ENCODE results near the gene PBX1.
A peak's percentile ranks its signal among the peaks of the same experiment; 100 is the strongest.

PBX1 gene

DNA sequence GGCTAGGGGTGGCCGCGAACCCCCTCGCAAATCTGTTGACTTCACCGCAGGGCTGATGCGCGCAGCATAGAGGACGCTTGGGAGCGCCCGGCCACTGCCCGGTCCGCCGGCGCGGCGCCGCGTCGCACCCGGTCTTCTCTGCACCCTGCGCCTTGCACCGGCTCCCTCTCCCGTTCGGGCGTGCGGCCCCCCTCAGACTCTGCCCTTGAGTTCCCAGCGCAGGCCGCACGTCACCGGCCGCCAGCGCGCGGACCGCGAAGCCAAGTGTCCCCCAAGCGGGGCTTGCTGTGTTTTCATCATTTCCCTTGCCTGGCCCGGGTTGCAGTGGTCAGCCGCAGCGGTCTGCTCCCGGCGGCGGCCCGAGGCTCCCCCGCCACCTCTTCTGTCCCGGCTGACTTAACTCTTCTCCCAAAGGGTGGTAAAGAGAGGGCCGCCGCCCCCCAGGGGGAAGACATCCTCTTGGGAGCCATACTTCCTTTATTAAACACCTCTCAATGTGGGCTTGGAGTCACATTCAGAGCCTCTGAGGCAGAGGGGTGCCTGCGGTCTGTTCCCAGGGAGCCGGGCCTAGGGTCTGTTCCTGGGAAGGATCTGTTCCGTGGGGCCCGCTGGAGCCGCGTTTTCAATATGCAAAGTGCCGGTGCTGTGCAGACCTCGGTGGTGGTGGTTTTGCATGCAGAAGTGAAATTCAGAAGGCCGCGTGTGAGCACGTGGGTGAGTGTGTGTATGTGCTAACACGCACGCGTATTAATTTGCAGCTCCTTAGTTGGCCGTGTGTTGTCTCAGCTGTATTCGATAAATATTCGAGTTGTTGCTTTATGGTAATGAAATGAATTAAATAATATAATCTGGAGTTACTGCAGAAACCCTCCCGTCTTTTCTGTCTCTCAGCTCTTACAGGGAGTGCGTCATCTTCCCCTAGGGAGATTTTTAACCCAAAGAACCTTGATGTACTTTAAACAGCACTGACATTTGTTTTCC is 17.6 kb downstream of the PBX1 start:
- H3K27ac ChIP-seq (replicated peaks; ENCODE audit: low read length): no peak overlapping the region
- H3K79me1 ChIP-seq (ENCODE audit: low read depth, low read length): peaks cover 3% of the 10 kb centered on the region
- H4K91ac ChIP-seq (ENCODE audit: low read depth, low read length, poor library complexity): peak overlapping the region; percentile 19
- peak overlapping the region; percentile 82 for H3K9ac ChIP-seq (ENCODE audit: low read depth, low read length, poor library complexity)
- H3K18ac ChIP-seq (ENCODE audit: low read length): peak overlapping the region; percentile 94
- H3K4me2 ChIP-seq (ENCODE audit: insufficient read depth, low read length, poor library complexity, severe bottlenecking): peak overlapping the region; percentile 56
- no peak overlapping the region for H2AFZ ChIP-seq (ENCODE audit: low read length)
- peak overlapping the region; percentile 2 for H2BK5ac ChIP-seq (ENCODE audit: low read length)
- H4K8ac ChIP-seq (ENCODE audit: low read depth, low read length): no peak overlapping the region
- no peaks in the 10 kb centered on the region for H3K27me3 ChIP-seq (ENCODE audit: control insufficient read depth in 3 of 3, insufficient read depth in 3 of 3, low read depth in 1 of 3, low read length in 3 of 3)
- no peak for DNase-seq (ENCODE audit: low spot score)
- H3K4me3 ChIP-seq (ENCODE audit: low read length in 2 of 2): no peak overlapping the region
- peaks cover 10 to 24% of the 10 kb centered on the region in 2 donors for H3K4me1 ChIP-seq (ENCODE audit: control insufficient read depth in 2 of 2, insufficient read depth in 1 of 2, low read depth in 1 of 2, low read length in 2 of 2)
- WGBS, 2 donors (ENCODE audit: extremely low coverage in 2 of 2, insufficient read length in 2 of 2, insufficient replicate concordance in 1 of 2): no CpG with 5 or more reads among the region's 66 CpGs
- H3K36me3 ChIP-seq (replicated peaks in 1 of 2; ENCODE audit: control insufficient read depth in 2 of 2, insufficient read depth in 2 of 2, low read length in 2 of 2): peaks cover 3 to 63% of the 10 kb centered on the region in 2 donors
- H2AK5ac ChIP-seq (ENCODE audit: low read depth, low read length): no peak overlapping the region
- peak overlapping the region; percentile 86 for H3K4ac ChIP-seq (ENCODE audit: low read length)
- no peak overlapping the region for H2BK15ac ChIP-seq (ENCODE audit: low read length)
- H3K9me3 ChIP-seq (replicated peaks in 1 of 2; ENCODE audit: control insufficient read depth in 2 of 2, insufficient read depth in 1 of 2, low read depth in 1 of 2, low read length in 2 of 2): peaks cover 0 to 3% of the 10 kb centered on the region in 2 donors
- no peak overlapping the region for H2BK12ac ChIP-seq (ENCODE audit: low read length)
- H2BK120ac ChIP-seq (ENCODE audit: low read depth, low read length): no peak overlapping the region
- H3K23ac ChIP-seq (ENCODE audit: low read depth, low read length, poor library complexity): no peak overlapping the region
- no peak overlapping the region for H3K14ac ChIP-seq (ENCODE audit: low read length)

DNA sequence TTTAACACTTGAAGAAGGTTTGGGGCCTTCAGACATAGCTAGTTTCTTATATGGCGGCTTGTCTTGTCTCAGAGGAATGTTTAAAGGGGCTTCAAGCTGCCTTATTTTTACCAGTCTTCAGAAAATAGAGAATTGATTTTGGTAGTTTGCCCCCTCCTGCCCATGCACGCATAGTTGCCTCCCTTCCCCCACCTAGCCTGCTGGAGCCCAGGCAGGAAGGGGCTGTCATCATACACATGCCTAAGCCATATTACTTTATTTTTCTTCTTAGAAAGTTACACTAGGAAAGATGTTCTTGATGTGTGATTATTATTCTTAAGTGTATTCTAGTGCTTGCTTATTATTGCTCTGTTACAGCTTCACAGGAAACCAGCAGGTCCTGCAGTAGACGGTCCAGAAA is 18.3 kb downstream of the PBX1 start:
- no peak overlapping the region for H3K27ac ChIP-seq (replicated peaks; ENCODE audit: low read length)
- no peaks in the 10 kb centered on the region for H3K27me3 ChIP-seq (ENCODE audit: control insufficient read depth in 3 of 3, insufficient read depth in 3 of 3, low read depth in 1 of 3, low read length in 3 of 3)
- H2BK15ac ChIP-seq (ENCODE audit: low read length): no peak overlapping the region
- H3K79me1 ChIP-seq (ENCODE audit: low read depth, low read length): peaks cover 3% of the 10 kb centered on the region
- H3K9me3 ChIP-seq (replicated peaks in 1 of 2; ENCODE audit: control insufficient read depth in 2 of 2, insufficient read depth in 1 of 2, low read depth in 1 of 2, low read length in 2 of 2): peaks cover 0 to 3% of the 10 kb centered on the region in 2 donors
- no peak overlapping the region for H3K4me3 ChIP-seq (ENCODE audit: low read length in 2 of 2)
- no peak overlapping the region for H3K9ac ChIP-seq (ENCODE audit: low read depth, low read length, poor library complexity)
- no peak overlapping the region for H2BK120ac ChIP-seq (ENCODE audit: low read depth, low read length)
- no peak for DNase-seq (ENCODE audit: low spot score)
- no CpG with 5 or more reads among the region's 3 CpGs for WGBS, 2 donors (ENCODE audit: extremely low coverage in 2 of 2, insufficient read length in 2 of 2, insufficient replicate concordance in 1 of 2)
- H2AK5ac ChIP-seq (ENCODE audit: low read depth, low read length): no peak overlapping the region
- H4K91ac ChIP-seq (ENCODE audit: low read depth, low read length, poor library complexity): no peak overlapping the region
- no peak overlapping the region for H3K18ac ChIP-seq (ENCODE audit: low read length)
- no peak overlapping the region for H2BK5ac ChIP-seq (ENCODE audit: low read length)
- H2AFZ ChIP-seq (ENCODE audit: low read length): no peak overlapping the region
- H3K14ac ChIP-seq (ENCODE audit: low read length): no peak overlapping the region
- no peak overlapping the region for H3K4me2 ChIP-seq (ENCODE audit: insufficient read depth, low read length, poor library complexity, severe bottlenecking)
- no peak overlapping the region for H3K4ac ChIP-seq (ENCODE audit: low read length)
- peaks cover 10 to 24% of the 10 kb centered on the region in 2 donors for H3K4me1 ChIP-seq (ENCODE audit: control insufficient read depth in 2 of 2, insufficient read depth in 1 of 2, low read depth in 1 of 2, low read length in 2 of 2)
- no peak overlapping the region for H2BK12ac ChIP-seq (ENCODE audit: low read length)
- H3K36me3 ChIP-seq (replicated peaks in 1 of 2; ENCODE audit: control insufficient read depth in 2 of 2, insufficient read depth in 2 of 2, low read length in 2 of 2): peaks cover 3 to 59% of the 10 kb centered on the region in 2 donors
- H4K8ac ChIP-seq (ENCODE audit: low read depth, low read length): no peak overlapping the region
- H3K23ac ChIP-seq (ENCODE audit: low read depth, low read length, poor library complexity): no peak overlapping the region

DNA sequence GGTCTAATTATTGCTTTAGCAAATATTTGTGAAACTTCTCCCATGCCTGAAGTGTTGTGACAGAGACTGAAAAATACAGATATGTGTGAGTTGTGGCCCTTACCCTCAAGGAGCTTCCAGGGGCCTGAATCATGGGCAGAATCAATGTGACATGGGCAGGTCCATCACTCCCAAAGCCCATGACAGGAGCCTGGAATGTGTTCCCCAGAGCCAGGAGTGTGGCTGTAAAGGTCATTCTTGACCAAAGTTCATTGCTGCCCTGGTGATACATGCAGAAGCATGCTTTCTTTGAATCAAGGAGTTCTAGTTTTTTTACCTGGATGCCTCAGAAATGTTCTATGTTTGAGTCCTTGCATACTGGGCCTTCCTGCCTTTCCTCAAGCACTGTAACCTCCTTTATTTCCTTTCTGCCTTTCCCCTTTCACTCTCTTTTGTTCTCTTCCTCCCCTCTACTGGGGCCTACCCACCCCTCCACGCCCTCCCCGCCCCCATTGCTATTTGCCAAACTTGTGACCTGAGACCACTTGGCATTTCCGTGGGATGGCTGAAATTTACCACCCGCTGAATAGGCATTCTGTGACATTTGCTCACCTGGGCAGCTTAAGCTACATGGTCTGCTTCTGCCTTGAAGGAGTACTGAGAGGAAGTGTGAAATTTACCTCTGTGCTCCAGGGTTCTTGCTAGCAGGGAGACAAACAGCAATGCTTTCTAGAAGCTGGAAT is 19.7 kb downstream of the PBX1 start:
- peaks cover 0 to 3% of the 10 kb centered on the region in 2 donors for H3K9me3 ChIP-seq (replicated peaks in 1 of 2; ENCODE audit: control insufficient read depth in 2 of 2, insufficient read depth in 1 of 2, low read depth in 1 of 2, low read length in 2 of 2)
- H2BK120ac ChIP-seq (ENCODE audit: low read depth, low read length): no peak overlapping the region
- peaks cover 3 to 49% of the 10 kb centered on the region in 2 donors for H3K36me3 ChIP-seq (replicated peaks in 1 of 2; ENCODE audit: control insufficient read depth in 2 of 2, insufficient read depth in 2 of 2, low read length in 2 of 2)
- no peak overlapping the region for H4K91ac ChIP-seq (ENCODE audit: low read depth, low read length, poor library complexity)
- no peak overlapping the region for H3K14ac ChIP-seq (ENCODE audit: low read length)
- H3K9ac ChIP-seq (ENCODE audit: low read depth, low read length, poor library complexity): no peak overlapping the region
- peaks cover 3% of the 10 kb centered on the region for H3K79me1 ChIP-seq (ENCODE audit: low read depth, low read length)
- no peak overlapping the region for H3K23ac ChIP-seq (ENCODE audit: low read depth, low read length, poor library complexity)
- no peak overlapping the region for H3K27ac ChIP-seq (replicated peaks; ENCODE audit: low read length)
- no peak overlapping the region for H3K4me2 ChIP-seq (ENCODE audit: insufficient read depth, low read length, poor library complexity, severe bottlenecking)
- no peak overlapping the region for H2BK15ac ChIP-seq (ENCODE audit: low read length)
- H2BK5ac ChIP-seq (ENCODE audit: low read length): no peak overlapping the region
- H3K4me1 ChIP-seq (ENCODE audit: control insufficient read depth in 2 of 2, insufficient read depth in 1 of 2, low read depth in 1 of 2, low read length in 2 of 2): peaks cover 20 to 27% of the 10 kb centered on the region in 2 donors
- DNase-seq (ENCODE audit: low spot score): no peak
- no peak overlapping the region for H3K18ac ChIP-seq (ENCODE audit: low read length)
- no peaks in the 10 kb centered on the region for H3K27me3 ChIP-seq (ENCODE audit: control insufficient read depth in 3 of 3, insufficient read depth in 3 of 3, low read depth in 1 of 3, low read length in 3 of 3)
- H3K4me3 ChIP-seq (ENCODE audit: low read length in 2 of 2): no peak overlapping the region
- H3K4ac ChIP-seq (ENCODE audit: low read length): no peak overlapping the region
- no peak overlapping the region for H2AK5ac ChIP-seq (ENCODE audit: low read depth, low read length)
- WGBS, 2 donors (ENCODE audit: extremely low coverage in 2 of 2, insufficient read length in 2 of 2, insufficient replicate concordance in 1 of 2): no CpG with 5 or more reads among the region's 4 CpGs
- no peak overlapping the region for H4K8ac ChIP-seq (ENCODE audit: low read depth, low read length)
- no peak overlapping the region for H2AFZ ChIP-seq (ENCODE audit: low read length)
- no peak overlapping the region for H2BK12ac ChIP-seq (ENCODE audit: low read length)

DNA sequence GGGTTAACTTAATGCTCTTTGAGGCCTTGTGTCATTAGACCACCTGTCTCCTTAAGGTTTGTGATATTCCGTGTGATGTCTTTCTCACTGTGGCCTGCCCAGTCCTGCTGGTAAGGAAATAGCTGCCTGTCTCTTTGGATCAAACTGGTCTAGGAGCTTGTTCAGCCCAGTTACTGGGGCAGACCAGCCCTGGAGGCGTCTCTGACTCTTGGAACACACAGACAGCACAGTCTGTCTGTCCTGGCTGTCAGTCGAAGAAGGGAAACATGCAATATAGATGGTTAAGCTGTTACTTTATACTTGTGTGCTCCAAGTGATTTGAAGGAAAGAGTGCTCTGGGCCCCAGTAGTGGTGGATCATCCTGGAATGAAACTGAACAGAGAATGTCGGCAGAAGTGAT is 20.4 kb downstream of the PBX1 start:
- H2BK12ac ChIP-seq (ENCODE audit: low read length): no peak overlapping the region
- H3K23ac ChIP-seq (ENCODE audit: low read depth, low read length, poor library complexity): no peak overlapping the region
- H3K79me1 ChIP-seq (ENCODE audit: low read depth, low read length): no peaks in the 10 kb centered on the region
- DNase-seq (ENCODE audit: low spot score): no peak
- no peak overlapping the region for H3K18ac ChIP-seq (ENCODE audit: low read length)
- no peak overlapping the region for H2AK5ac ChIP-seq (ENCODE audit: low read depth, low read length)
- no peak overlapping the region for H2BK5ac ChIP-seq (ENCODE audit: low read length)
- H3K4me3 ChIP-seq (ENCODE audit: low read length in 2 of 2): no peak overlapping the region
- H3K27ac ChIP-seq (replicated peaks; ENCODE audit: low read length): no peak overlapping the region
- no peak overlapping the region for H3K14ac ChIP-seq (ENCODE audit: low read length)
- H3K4me1 ChIP-seq (ENCODE audit: control insufficient read depth in 2 of 2, insufficient read depth in 1 of 2, low read depth in 1 of 2, low read length in 2 of 2): peaks cover 23 to 27% of the 10 kb centered on the region in 2 donors
- H4K91ac ChIP-seq (ENCODE audit: low read depth, low read length, poor library complexity): no peak overlapping the region
- H3K9ac ChIP-seq (ENCODE audit: low read depth, low read length, poor library complexity): no peak overlapping the region
- no peak overlapping the region for H2BK120ac ChIP-seq (ENCODE audit: low read depth, low read length)
- H3K4me2 ChIP-seq (ENCODE audit: insufficient read depth, low read length, poor library complexity, severe bottlenecking): no peak overlapping the region
- H3K36me3 ChIP-seq (replicated peaks in 1 of 2; ENCODE audit: control insufficient read depth in 2 of 2, insufficient read depth in 2 of 2, low read length in 2 of 2): peaks cover 0 to 42% of the 10 kb centered on the region in 2 donors
- H3K27me3 ChIP-seq (ENCODE audit: control insufficient read depth in 3 of 3, insufficient read depth in 3 of 3, low read depth in 1 of 3, low read length in 3 of 3): no peaks in the 10 kb centered on the region
- no CpG with 5 or more reads among the region's 4 CpGs for WGBS, 2 donors (ENCODE audit: extremely low coverage in 2 of 2, insufficient read length in 2 of 2, insufficient replicate concordance in 1 of 2)
- H3K4ac ChIP-seq (ENCODE audit: low read length): no peak overlapping the region
- H2BK15ac ChIP-seq (ENCODE audit: low read length): no peak overlapping the region
- H2AFZ ChIP-seq (ENCODE audit: low read length): no peak overlapping the region
- no peak overlapping the region for H4K8ac ChIP-seq (ENCODE audit: low read depth, low read length)
- peaks cover 0 to 3% of the 10 kb centered on the region in 2 donors for H3K9me3 ChIP-seq (replicated peaks in 1 of 2; ENCODE audit: control insufficient read depth in 2 of 2, insufficient read depth in 1 of 2, low read depth in 1 of 2, low read length in 2 of 2)
